HG03575 (cell line): ENCODE measurements around the gene PHACTR1.

Experiments used
- ATAC-seq: cut with Tn5 transposase; IDR thresholded peaks from one replicate; pipeline ENCODE4 v1.9.1; 2021; ENCODE audit not compliant: unreplicated experiment, insufficient number of reproducible peaks, low FRiP score; ENCODE audit errors: extremely low read depth

PHACTR1 gene

GRCh38 chr6:12886961-12887775, 170.6 kb downstream of the PHACTR1 start:
- ATAC-seq: no peak

GRCh38 chr6:12890171-12890790, 173.7 kb downstream of the PHACTR1 start:
- no peak for ATAC-seq

GRCh38 chr6:12891595-12891994, 175.0 kb downstream of the PHACTR1 start:
- no peak for ATAC-seq

DNA sequence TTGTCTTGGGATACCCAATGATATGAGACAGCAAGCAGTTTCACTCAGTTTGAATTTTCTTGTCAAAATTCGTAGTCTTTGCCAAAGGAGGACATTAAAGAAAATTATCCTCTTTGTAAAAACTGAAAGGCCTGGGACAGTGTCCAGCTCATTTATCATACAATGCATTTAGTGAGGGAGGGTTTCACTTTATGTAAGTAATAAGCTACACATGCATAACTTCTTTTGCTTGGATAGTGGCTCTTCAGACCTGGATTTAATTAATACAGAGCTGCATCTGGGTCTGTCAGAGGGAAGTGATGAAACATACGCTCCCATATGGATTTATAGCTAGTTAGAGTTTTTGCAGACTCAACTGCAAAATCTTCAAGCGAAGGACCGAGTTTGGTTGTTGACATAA, 175.6 kb downstream of the PHACTR1 start:
- no peak for ATAC-seq

- no peak for ATAC-seq
Measured at GRCh38 chr6:12893036-12893435, 176.5 kb downstream of the PHACTR1 start.

DNA sequence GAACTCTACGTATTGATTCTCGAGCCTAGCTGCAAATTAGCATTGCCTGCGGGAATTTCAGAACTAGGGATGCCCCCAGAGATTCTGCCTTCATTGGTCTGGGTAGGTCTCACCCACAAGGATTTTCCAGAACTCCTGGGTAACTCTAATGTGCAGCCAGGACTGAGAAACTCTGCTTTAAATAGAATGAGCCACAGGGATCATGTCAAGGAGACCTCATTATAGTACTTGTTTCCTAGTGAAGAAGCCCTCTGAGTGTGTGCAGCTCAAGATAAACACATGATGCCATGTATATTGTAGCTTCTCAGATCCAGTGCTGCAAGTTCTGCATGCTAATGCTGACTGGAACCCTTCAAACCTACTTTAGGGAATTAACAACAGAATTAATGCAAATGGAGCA, 179.2 kb downstream of the PHACTR1 start:
- ATAC-seq: no peak

DNA sequence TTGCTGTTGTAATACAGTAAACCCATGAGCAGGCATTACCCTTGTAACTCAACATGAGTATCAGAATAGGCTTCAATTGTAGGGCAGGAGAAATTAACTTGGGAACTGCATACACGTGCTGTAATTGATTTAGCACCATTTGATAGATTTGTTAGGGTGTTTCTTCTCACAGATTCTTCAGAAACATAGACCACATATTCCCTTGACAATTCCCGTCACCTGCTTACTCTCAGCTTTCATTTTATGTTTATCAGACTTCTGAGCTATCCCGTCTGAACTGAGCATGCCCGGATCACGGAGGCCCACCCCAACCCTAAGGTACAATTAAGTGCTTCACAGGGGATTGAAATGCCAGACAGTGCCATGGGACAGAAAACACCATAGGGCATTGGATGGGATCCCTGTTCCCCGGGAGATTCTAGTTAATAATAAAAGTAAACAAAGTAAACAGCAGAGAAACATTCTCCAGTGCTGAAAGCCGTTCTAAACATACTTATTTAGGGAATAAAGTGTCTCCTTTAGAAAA, 179.7 kb downstream of the PHACTR1 start:
- ATAC-seq: no peak

- ATAC-seq: no peak
Measured at GRCh38 chr6:12898603-12899002, 182.0 kb downstream of the PHACTR1 start.

GRCh38 chr6:12899046-12899833, 182.7 kb downstream of the PHACTR1 start:
- no peak for ATAC-seq

DNA sequence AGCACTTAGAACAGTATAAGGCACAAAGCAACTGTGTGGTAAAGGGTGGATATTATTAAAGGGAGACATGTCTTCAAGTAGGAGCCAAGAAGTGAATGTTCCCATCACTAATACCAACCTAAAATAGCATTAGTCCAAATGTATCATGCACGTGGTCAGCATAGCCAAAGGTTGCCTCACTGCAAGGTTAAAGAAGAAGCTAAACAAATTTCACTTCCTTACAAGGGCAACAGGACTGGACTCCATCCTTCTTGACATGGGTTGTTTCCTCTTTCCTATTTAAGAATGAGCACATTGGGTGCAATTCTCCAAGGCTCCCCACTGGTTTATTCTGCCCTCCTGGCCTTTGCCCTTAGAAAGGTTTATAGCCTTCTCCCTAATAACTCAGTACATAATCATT, 186.7 kb downstream of the PHACTR1 start:
- no peak for ATAC-seq

- ATAC-seq: no peak
Measured at GRCh38 chr6:12909833-12910232, 193.3 kb downstream of the PHACTR1 start.

DNA sequence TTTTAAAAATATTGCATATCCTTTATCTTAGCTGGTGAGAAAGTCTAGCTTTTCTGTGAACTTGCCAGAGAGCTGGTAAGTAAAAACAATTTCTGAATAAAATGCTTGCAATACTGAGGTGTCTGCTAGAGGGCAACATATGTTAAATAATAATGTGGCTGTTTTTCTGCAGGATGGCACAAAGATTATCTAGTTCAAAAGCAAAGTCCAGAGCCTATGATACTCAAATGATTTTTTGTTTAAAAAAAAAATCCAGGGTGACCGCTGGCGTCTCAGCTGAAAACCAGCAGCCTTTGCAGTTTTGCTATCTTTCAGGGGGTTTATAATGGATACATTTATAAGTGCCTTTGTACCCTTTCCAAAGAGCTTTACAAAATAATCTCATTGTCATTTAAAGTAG, 194.9 kb downstream of the PHACTR1 start:
- no peak for ATAC-seq

GRCh38 chr6:12913201-12913600, 196.6 kb downstream of the PHACTR1 start:
- no peak for ATAC-seq

DNA sequence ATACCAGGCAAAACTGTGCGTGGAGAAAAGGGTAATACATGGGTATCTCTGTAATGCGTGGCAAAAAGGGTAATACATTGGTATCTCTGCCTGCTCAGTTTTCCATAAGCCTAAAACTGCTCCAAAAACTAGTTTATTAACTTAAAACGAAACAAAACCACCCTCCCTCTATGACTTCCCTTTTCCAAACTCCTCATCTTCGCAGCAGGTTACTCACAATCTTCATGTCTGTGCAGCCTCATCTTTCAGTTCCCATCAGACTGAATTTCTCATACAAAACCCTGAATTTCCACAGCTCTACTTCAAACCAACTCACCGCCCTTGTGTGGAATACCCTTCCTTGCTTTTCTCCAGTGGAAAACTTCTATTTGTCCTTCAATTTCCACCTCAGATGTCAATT, 199.4 kb downstream of the PHACTR1 start:
- no peak for ATAC-seq

DNA sequence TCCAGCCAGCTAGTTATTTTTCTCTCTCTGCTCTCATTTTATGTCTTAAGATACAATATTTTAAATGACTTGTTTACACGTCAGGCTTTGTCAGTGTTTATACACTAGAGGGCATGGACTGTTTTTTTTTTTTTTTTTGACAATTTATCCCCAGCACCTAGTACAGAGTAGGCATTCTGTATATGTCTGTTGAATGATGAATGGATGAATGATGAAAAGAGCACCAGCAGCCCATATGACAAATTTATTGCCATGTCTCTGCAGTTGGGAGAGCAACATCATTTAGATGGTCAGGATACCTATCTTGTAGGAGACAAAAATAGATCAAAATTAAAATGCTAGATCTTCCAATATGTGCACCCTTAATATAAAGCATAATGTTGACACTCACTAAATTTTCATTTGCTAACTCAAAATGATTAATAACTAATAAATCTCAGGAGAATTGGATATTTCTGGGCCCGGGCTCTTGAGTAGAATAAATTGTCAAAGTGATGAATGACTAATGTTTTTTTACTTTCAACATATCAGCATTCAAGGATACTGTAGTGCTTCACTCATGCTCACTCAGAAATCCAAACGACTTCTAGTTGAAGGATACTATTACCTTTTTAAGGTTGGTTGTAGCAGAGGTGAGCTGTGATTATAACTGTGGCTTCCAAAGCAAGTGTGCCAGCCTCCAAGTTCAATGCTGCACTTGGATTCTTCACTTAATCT, 200.0 kb downstream of the PHACTR1 start:
- ATAC-seq: no peak

DNA sequence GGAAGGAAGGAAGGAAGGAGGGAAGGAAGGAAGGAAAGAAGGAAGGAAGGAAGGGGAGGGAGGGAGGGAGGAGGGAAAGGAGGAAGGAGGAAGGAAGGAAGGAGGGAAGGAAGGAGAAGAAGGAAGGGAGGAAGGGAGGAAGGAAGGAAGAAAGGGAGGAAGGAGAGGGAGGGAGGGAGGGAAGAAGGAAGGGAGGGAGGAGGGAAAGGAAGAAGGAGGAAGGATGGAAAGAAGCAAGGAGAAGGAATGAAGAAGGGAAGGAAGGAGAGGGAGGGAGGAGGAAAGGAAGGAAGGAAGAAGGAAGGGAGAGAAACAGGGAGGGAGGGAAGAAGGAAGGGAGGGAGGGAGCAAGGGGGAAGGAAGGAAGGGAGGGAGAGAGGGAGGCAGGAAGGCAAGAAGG, 204.9 kb downstream of the PHACTR1 start:
- no peak for ATAC-seq

DNA sequence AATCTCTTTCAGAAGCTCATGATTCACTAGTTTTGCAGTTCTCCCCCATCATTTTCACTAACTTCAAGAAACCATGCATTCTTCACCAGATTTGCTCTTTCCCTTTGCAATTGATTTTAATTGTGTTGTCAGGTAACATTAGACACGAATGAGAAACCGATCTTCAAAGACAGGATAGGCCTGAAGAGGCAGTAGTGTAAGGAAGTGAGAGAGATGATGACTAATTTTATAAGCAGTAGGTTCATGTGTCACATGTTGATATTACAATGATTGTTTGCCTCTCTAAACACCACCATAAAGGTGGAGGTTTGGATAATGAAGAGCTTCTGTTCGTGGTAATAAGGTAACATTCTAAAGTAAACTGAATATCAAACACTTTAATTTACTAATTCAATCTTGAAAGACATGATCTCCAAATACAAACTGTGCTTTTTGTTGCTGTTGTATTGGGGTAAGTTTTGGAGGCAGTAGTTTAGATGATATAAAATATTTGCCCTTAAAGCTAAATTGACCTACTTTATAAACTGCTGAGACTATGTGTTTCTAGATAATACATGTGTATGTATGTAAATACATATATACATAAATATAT, 207.2 kb downstream of the PHACTR1 start:
- no peak for ATAC-seq

DNA sequence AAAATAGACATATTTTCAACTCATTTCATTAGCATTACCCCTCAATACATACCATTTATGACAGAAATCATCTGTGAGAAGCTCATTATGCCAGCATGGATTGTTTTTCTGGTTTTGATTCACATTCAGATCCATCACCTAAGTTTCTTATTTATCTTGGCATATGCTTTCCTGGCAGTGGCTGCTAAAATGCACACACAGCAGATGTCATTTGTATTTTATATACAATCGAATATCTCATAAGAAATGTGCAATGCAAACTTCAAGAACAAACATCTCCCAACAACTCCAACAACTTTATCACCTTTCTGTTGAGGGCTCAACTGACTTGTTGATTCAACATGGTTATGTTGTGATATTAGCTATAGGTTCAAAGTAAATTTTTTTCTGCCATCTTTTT, 208.3 kb downstream of the PHACTR1 start:
- no peak for ATAC-seq

- no peak for ATAC-seq
Measured at GRCh38 chr6:12927746-12928145, 211.2 kb downstream of the PHACTR1 start.
